ENCODE data around the gene HACL1. TPM values are rescaled to one million over a fixed set of nuclear protein-coding genes. Genes with fewer than 3 reads are reported as not detected.

HACL1 gene
- total and polyA plus RNA-seq, 2 donors (not counting 3 experiments of a cell fraction or from before 2014, with no cell fraction given) = 16.5 to 27.4 TPM

- DNase-seq (ENCODE audit: low read depth, low spot score) (no peak), FAIRE-seq (no peak)
- H3K27me3 ChIP-seq (ENCODE audit: control insufficient read depth in 2 of 2, insufficient read depth in 2 of 2, low read length in 2 of 2) = no peaks in the 10 kb centered on the region
- dilution Hi-C loops (cut with MboI; ENCODE audit: extremely low pct_ligation_motif_present, low sequenced_read_pairs) (no loop called here), intact Hi-C loops (cut with micrococcal nuclease) (no loop called here)
- CTCF ChIA-PET = no interaction called here
- no peak overlapping the region for H3K27ac ChIP-seq (ENCODE audit: insufficient read depth, low read depth, low read length)
- H3K4me2 ChIP-seq (ENCODE audit: insufficient read depth, low read length) = no peak overlapping the region
- no peak overlapping the region for H2AFZ ChIP-seq (ENCODE audit: low read depth, low read length)
- H3K9me1 ChIP-seq (replicated peaks; ENCODE audit: control insufficient read depth, extremely low read depth, insufficient read depth, low read length) = no peaks in the 10 kb centered on the region
- no peaks in the 10 kb centered on the region for H4K20me1 ChIP-seq (replicated peaks; ENCODE audit: control insufficient read depth, extremely low read depth, insufficient read depth, low read length)
- H3K4me3 ChIP-seq (replicated peaks in 1 of 3; ENCODE audit: insufficient read depth in 1 of 3, low read depth in 1 of 3, low read length in 3 of 3) = no peak overlapping the region
- POLR2A ChIA-PET = no interaction called here
- H3K36me3 ChIP-seq (ENCODE audit: control insufficient read depth in 2 of 2, extremely low read depth in 1 of 2, insufficient read depth in 2 of 2, low read length in 2 of 2) = peaks cover 2 to 7% of the 10 kb centered on the region in 2 experiments
- no peaks in the 10 kb centered on the region for H3K9me3 ChIP-seq (replicated peaks; ENCODE audit: control insufficient read depth, insufficient read depth, low read length)
- BruUV-seq (replicated peaks) = no TSS peak
- H3K4me1 ChIP-seq (ENCODE audit: control insufficient read depth, extremely low read depth, insufficient read depth, low read length) = no peaks in the 10 kb centered on the region
- H3K9ac ChIP-seq (replicated peaks; ENCODE audit: extremely low read depth, insufficient read depth, low read length) = no peak overlapping the region
- TF ChIP-seq JUN (IDR thresholded peaks at IDR 0.05; ENCODE audit: borderline replicate concordance, insufficient read depth, insufficient read length, low read depth) = no peak
- TF ChIP-seq, protein P1, sequence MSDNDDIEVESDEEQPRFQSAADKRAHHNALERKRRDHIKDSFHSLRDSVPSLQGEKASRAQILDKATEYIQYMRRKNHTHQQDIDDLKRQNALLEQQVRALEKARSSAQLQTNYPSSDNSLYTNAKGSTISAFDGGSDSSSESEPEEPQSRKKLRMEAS (IDR thresholded peaks at IDR 0.05; ENCODE audit: insufficient read depth, insufficient read length) = no peak
- no peak for TF ChIP-seq POLR2AphosphoS5 (IDR thresholded peaks at IDR 0.05; ENCODE audit: insufficient read depth, low read depth, low read length)
- TF ChIP-seq, protein P2, sequence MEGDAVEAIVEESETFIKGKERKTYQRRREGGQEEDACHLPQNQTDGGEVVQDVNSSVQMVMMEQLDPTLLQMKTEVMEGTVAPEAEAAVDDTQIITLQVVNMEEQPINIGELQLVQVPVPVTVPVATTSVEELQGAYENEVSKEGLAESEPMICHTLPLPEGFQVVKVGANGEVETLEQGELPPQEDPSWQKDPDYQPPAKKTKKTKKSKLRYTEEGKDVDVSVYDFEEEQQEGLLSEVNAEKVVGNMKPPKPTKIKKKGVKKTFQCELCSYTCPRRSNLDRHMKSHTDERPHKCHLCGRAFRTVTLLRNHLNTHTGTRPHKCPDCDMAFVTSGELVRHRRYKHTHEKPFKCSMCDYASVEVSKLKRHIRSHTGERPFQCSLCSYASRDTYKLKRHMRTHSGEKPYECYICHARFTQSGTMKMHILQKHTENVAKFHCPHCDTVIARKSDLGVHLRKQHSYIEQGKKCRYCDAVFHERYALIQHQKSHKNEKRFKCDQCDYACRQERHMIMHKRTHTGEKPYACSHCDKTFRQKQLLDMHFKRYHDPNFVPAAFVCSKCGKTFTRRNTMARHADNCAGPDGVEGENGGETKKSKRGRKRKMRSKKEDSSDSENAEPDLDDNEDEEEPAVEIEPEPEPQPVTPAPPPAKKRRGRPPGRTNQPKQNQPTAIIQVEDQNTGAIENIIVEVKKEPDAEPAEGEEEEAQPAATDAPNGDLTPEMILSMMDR (IDR thresholded peaks at IDR 0.05; ENCODE audit: extremely low read depth in 1 of 2, insufficient read depth in 1 of 2, low read depth in 1 of 2, low read length in 2 of 2) = no peak
- TF ChIP-seq POLR2A (IDR thresholded peaks at IDR 0.05; ENCODE audit: low read depth, low read length) = no peak
- no peak for TF ChIP-seq EZH2 (IDR thresholded peaks at IDR 0.05; ENCODE audit: borderline replicate concordance, low read depth, low read length, severe bottlenecking)
- TF ChIP-seq MYC (IDR thresholded peaks at IDR 0.05; ENCODE audit: low read depth, low read length) = no peak
- TF ChIP-seq GATA2 (IDR thresholded peaks at IDR 0.05; ENCODE audit: insufficient read depth, insufficient read length, low read depth, low read length) = no peak
- no peak for TF ChIP-seq FOS (IDR thresholded peaks at IDR 0.05; ENCODE audit: borderline replicate concordance, insufficient read depth, low read length)
- H3K79me2 ChIP-seq (ENCODE audit: control insufficient read depth, insufficient read depth, low read length) = no peaks in the 10 kb centered on the region
Measured at GRCh38 chr3:15581471-15582394, 19.6 kb downstream of the HACL1 start.
